SK-N-SH (cell line): ENCODE data around the gene DUS4L. TPM values are rescaled to one million over a fixed set of nuclear protein-coding genes. Genes with fewer than 3 reads are reported as not detected.

Source experiments
- CTCF ChIA-PET: fragments of 300-600, 350-600 bp; formaldehyde crosslinking; extraction: SDS; loops from one replicate; lab custom pipeline; 2021; lab: Yijun Ruan, JAX
- POLR2A ChIA-PET: fragments of 350-600 bp; sonication (Branson Sonifier 250); formaldehyde crosslinking; extraction: SDS; loops from one replicate; lab custom pipeline; 2020; ENCODE audit warnings: antibody characterized with exemption, inconsistent platforms; lab: Yijun Ruan, JAX
- DNase-seq: peaks from one replicate; pipeline ENCODE4 v3.0.0; 2012
- H2AFZ ChIP-seq: fragments of 200-600 bp; sonication (generic); 2 replicates; pipeline ENCODE4 v1.8.1; 2016; ENCODE audit warnings: antibody characterized with exemption, mild to moderate bottlenecking, low read depth
- H3F3A ChIP-seq: fragments of 200-600 bp; sonication (generic); replicated peaks from 2 replicates; pipeline ENCODE3; 2016; ENCODE audit warnings: antibody characterized with exemption, mild to moderate bottlenecking; ENCODE audit not compliant: insufficient read depth
- H3K27ac ChIP-seq, 2 experiments: fragments of 200-500 bp in 1 of 2; fragments of 200-600 bp in 1 of 2; sonication (Bioruptor generic) in 1 of 2; sonication (generic), shearing (Covaris generic) in 1 of 2; 2 replicates each; pipeline versions ENCODE4 v1.5.1 to v1.6.1; 2014 to 2016; ENCODE audit warnings: low read depth in 2 of 2, inconsistent platforms in 1 of 2, low read length in 1 of 2, mild to moderate bottlenecking in 1 of 2, mixed read lengths in 1 of 2
- H3K27me3 ChIP-seq: fragments of 200-600 bp; sonication (generic), shearing (Covaris generic); 2 replicates; pipeline ENCODE4 v1.6.1; 2016; ENCODE audit warnings: mixed run types; ENCODE audit not compliant: insufficient read depth
- H3K36me3 ChIP-seq, 2 experiments: fragments of 200-500 bp in 1 of 2; fragments of 200-600 bp in 1 of 2; sonication (Bioruptor generic) in 1 of 2; sonication (generic) in 1 of 2; replicated peaks in 1 of 2; 2 replicates each; pipeline versions ENCODE3 to v1.5.1; 2014 to 2016; ENCODE audit warnings: low read length in 1 of 2, mild to moderate bottlenecking in 1 of 2; ENCODE audit not compliant: insufficient read depth in 2 of 2, control insufficient read depth in 1 of 2
- H3K4me1 ChIP-seq, 2 experiments: fragments of 200-500 bp in 1 of 2; fragments of 200-600 bp in 1 of 2; sonication (Bioruptor generic) in 1 of 2; sonication (generic), shearing (Covaris generic) in 1 of 2; 2 replicates each; pipeline versions ENCODE4 v1.5.1 to v1.6.1; 2014 to 2016; ENCODE audit warnings: low read depth in 1 of 2, low read length in 1 of 2, mixed run types in 1 of 2; ENCODE audit not compliant: insufficient read depth in 2 of 2, control insufficient read depth in 1 of 2
- H3K4me2 ChIP-seq: fragments of 200-600 bp; sonication (generic), shearing (Covaris generic); 2 replicates; pipeline ENCODE4 v1.6.1; 2017; ENCODE audit warnings: mixed run types
- H3K4me3 ChIP-seq, 2 experiments: fragments of 200-500 bp in 1 of 2; fragments of 200-600 bp in 1 of 2; sonication (Bioruptor generic) in 1 of 2; sonication (generic), shearing (Covaris generic) in 1 of 2; 2 replicates each; pipeline versions ENCODE4 v1.5.1 to v1.8.1; 2014 to 2016; ENCODE audit warnings: low read depth in 2 of 2, inconsistent platforms in 1 of 2, low read length in 1 of 2, mild to moderate bottlenecking in 1 of 2, mixed read lengths in 1 of 2, moderate library complexity in 1 of 2
- H3K79me2 ChIP-seq: fragments of 200-600 bp; sonication (generic); 2 replicates; pipeline ENCODE4 v1.8.1; 2017; ENCODE audit warnings: mild to moderate bottlenecking; ENCODE audit not compliant: insufficient read depth
- H3K9ac ChIP-seq: fragments of 200-600 bp; sonication (generic); 2 replicates; pipeline ENCODE4 v1.6.1; 2017; ENCODE audit warnings: mixed run types
- H3K9me2 ChIP-seq: fragments of 200-600 bp; sonication (generic); 2 replicates; pipeline ENCODE4 v1.6.1; 2017; ENCODE audit warnings: mixed run types
- H3K9me3 ChIP-seq: fragments of 200-600 bp; sonication (generic); 2 replicates; pipeline ENCODE4 v1.6.1; 2017; ENCODE audit warnings: mixed run types, mild to moderate bottlenecking, moderate library complexity
- H4K20me1 ChIP-seq: fragments of 200-600 bp; sonication (generic); 2 replicates; pipeline ENCODE4 v1.6.1; 2017; ENCODE audit warnings: mild to moderate bottlenecking, mixed run types; ENCODE audit not compliant: insufficient read depth
- EP300 ChIP-seq, 2 experiments: IDR thresholded peaks; 2 replicates each; pipeline versions ENCODE4 v1.4.0 to v1.6.1; 2012; ENCODE audit warnings: borderline replicate concordance in 1 of 2, low read depth in 1 of 2, low read length in 1 of 2
- FOSL2 ChIP-seq: IDR thresholded peaks from 2 replicates; pipeline ENCODE4 v1.4.0; 2012; ENCODE audit warnings: low read depth, mild to moderate bottlenecking, moderate library complexity, borderline replicate concordance
- MXI1 ChIP-seq: IDR thresholded peaks from 2 replicates; pipeline ENCODE4 v1.6.1; 2012; ENCODE audit warnings: mild to moderate bottlenecking, low read depth, low read length, improper control_type of control experiment
- NRF1 ChIP-seq: IDR thresholded peaks from 2 replicates; pipeline ENCODE4 v1.6.1; 2012; ENCODE audit warnings: low read depth, mild to moderate bottlenecking, low read length
- RFX5 ChIP-seq: IDR thresholded peaks from 2 replicates; pipeline ENCODE4 v1.6.1; 2012; ENCODE audit warnings: mild to moderate bottlenecking, improper control_type of control experiment, low read length
- TAF1 ChIP-seq: IDR thresholded peaks from 2 replicates; pipeline ENCODE4 v1.6.1; 2012; ENCODE audit warnings: low read depth, mild to moderate bottlenecking, low read length, moderate library complexity, borderline replicate concordance
- YY1 ChIP-seq: IDR thresholded peaks from 2 replicates; pipeline ENCODE4 v1.4.0; 2012; ENCODE audit warnings: low read depth, mild to moderate bottlenecking
- WGBS: methylation state at CpG from one replicate; pipeline ENCODE4 v1.1.6; 2017; ENCODE audit warnings: low lambda C conversion rate; 5-methylcytosine and 5-hydroxymethylcytosine counted together
- polyA plus RNA-seq, 3 experiments: library from polyadenylated mRNA; depleted of rRNA; stranded (reverse); fragments of >200 nt; gene quantifications; 2 replicates each; pipeline ENCODE4 v1.2.3, GENCODE V29; 2012
- TF ChIP-seq, protein P1 (sequence below): fragments of 150-350 bp; IDR thresholded peaks from 2 replicates; pipeline ENCODE4 v1.6.1; 2017; ENCODE audit warnings: antibody characterized with exemption, low read length, low read depth, borderline replicate concordance
- TF ChIP-seq, protein P2 (sequence below): IDR thresholded peaks from 2 replicates; pipeline ENCODE4 v1.6.1; 2012; ENCODE audit warnings: mild to moderate bottlenecking, low read depth, low read length, moderate library complexity
- TF ChIP-seq, protein P3 (sequence below): IDR thresholded peaks from 2 replicates; pipeline ENCODE4 v1.4.0; 2012; ENCODE audit warnings: low read depth
- TF ChIP-seq, protein P4 (sequence below): IDR thresholded peaks from 2 replicates; pipeline ENCODE4 v1.4.0; 2012; ENCODE audit warnings: low read depth, borderline replicate concordance

DUS4L gene
- polyA plus RNA-seq, 1 of the 3 experiments (the other 2 are of a cell fraction): 9.7 TPM

DNA sequence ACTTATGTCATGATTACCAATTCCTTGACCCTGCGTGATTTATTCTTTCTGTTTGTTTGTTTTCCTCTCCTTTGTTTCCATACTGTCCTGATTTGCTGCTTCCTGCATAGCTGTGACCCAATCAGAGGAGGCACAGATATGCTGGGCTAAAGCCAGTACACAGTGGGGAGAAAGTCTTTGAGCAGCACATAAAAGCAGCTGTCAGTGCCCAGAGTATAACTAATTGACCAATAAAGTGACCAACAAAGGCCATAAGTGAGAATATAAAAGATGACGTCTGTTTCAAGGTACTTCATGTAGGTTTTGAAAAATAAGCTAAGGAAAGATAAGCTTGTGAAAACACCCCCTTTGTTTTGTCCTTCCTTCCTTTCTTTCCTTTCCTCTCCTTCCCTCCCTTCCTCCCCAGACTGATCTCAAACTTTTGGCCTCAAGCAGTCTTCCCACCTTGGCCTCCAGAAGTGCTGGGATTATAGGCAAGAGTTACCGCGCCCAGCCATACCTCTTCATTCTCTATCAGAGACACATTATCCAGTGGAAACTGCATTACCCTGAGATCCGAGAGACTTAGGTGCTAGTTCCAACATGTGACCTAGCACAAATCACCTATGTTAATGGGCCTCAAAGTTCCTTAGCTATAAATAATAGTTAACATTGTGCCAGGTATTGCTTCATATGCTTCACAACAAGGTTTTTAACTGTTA, 33.3 kb downstream of the DUS4L start:
- CTCF ChIA-PET: interaction anchor here (1.0 kb wide), 2 partner anchors 146 to 283 kb away, joined by 3 read pairs; partner anchors contain the start of gene CBLL1
- POLR2A ChIA-PET: no interaction called here
- H3K9ac ChIP-seq: no peak overlapping the region

More for the DNA sequence above, 33.3 kb downstream of the DUS4L start:
- H3K27ac ChIP-seq: peak overlapping the region in 1 of 2 experiments; percentile 97; a peak in 1 of 4 replicates
- no peaks in the 10 kb centered on the region for H3K9me2 ChIP-seq
- peaks cover 2 to 21% of the 10 kb centered on the region in 2 experiments; a peak in 3 of 4 replicates for H3K4me1 ChIP-seq
- H3F3A ChIP-seq: peaks cover 56% of the 10 kb centered on the region
- no peaks in the 10 kb centered on the region for H4K20me1 ChIP-seq
- WGBS: 96% methylated on average over 5 of the region's 5 CpGs
- peaks cover 5% of the 10 kb centered on the region; the same call in 1 of the 2 replicates for H3K79me2 ChIP-seq
- H3K27me3 ChIP-seq: no peaks in the 10 kb centered on the region
- no peak overlapping the region for H3K4me3 ChIP-seq
- DNase-seq: no peak
- H3K36me3 ChIP-seq: peaks cover 56 to 61% of the 10 kb centered on the region in 2 experiments
- no peak overlapping the region for H2AFZ ChIP-seq
- H3K9me3 ChIP-seq: no peaks in the 10 kb centered on the region
- H3K4me2 ChIP-seq: no peak overlapping the region
- TF ChIP-seq NRF1 (no peak), RFX5 (no peak), FOSL2 (no peak), EP300 (IDR thresholded peaks at IDR 0.05; ENCODE audit: borderline replicate concordance in 1 of 2, low read depth in 1 of 2, low read length in 1 of 2) (no peak), TAF1 (no peak), YY1 (no peak), MXI1 (no peak)
- TF ChIP-seq, protein P1, sequence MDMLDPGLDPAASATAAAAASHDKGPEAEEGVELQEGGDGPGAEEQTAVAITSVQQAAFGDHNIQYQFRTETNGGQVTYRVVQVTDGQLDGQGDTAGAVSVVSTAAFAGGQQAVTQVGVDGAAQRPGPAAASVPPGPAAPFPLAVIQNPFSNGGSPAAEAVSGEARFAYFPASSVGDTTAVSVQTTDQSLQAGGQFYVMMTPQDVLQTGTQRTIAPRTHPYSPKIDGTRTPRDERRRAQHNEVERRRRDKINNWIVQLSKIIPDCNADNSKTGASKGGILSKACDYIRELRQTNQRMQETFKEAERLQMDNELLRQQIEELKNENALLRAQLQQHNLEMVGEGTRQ: no peak
- TF ChIP-seq, protein P2, sequence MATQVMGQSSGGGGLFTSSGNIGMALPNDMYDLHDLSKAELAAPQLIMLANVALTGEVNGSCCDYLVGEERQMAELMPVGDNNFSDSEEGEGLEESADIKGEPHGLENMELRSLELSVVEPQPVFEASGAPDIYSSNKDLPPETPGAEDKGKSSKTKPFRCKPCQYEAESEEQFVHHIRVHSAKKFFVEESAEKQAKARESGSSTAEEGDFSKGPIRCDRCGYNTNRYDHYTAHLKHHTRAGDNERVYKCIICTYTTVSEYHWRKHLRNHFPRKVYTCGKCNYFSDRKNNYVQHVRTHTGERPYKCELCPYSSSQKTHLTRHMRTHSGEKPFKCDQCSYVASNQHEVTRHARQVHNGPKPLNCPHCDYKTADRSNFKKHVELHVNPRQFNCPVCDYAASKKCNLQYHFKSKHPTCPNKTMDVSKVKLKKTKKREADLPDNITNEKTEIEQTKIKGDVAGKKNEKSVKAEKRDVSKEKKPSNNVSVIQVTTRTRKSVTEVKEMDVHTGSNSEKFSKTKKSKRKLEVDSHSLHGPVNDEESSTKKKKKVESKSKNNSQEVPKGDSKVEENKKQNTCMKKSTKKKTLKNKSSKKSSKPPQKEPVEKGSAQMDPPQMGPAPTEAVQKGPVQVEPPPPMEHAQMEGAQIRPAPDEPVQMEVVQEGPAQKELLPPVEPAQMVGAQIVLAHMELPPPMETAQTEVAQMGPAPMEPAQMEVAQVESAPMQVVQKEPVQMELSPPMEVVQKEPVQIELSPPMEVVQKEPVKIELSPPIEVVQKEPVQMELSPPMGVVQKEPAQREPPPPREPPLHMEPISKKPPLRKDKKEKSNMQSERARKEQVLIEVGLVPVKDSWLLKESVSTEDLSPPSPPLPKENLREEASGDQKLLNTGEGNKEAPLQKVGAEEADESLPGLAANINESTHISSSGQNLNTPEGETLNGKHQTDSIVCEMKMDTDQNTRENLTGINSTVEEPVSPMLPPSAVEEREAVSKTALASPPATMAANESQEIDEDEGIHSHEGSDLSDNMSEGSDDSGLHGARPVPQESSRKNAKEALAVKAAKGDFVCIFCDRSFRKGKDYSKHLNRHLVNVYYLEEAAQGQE: no peak
- TF ChIP-seq, protein P3, sequence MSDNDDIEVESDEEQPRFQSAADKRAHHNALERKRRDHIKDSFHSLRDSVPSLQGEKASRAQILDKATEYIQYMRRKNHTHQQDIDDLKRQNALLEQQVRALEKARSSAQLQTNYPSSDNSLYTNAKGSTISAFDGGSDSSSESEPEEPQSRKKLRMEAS: no peak
- TF ChIP-seq, protein P4, sequence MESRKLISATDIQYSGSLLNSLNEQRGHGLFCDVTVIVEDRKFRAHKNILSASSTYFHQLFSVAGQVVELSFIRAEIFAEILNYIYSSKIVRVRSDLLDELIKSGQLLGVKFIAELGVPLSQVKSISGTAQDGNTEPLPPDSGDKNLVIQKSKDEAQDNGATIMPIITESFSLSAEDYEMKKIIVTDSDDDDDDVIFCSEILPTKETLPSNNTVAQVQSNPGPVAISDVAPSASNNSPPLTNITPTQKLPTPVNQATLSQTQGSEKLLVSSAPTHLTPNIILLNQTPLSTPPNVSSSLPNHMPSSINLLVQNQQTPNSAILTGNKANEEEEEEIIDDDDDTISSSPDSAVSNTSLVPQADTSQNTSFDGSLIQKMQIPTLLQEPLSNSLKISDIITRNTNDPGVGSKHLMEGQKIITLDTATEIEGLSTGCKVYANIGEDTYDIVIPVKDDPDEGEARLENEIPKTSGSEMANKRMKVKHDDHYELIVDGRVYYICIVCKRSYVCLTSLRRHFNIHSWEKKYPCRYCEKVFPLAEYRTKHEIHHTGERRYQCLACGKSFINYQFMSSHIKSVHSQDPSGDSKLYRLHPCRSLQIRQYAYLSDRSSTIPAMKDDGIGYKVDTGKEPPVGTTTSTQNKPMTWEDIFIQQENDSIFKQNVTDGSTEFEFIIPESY: no peak
